Activated CD8-positive, alpha-beta memory T cell treated with anti-CD3 and anti-CD28 coated beads for 48 hours (primary cell): ENCODE measurements around the gene ZNF581.

Experiments used
- DNase-seq, 3 experiments: peaks; one replicate each; pipeline ENCODE4 v3.0.0-alpha.2; 2020; ENCODE audit warnings: low read depth in 2 of 3, low spot score in 2 of 3

The ZNF581 gene

GRCh38 chr19:55611300-55611982 lies 32.0 kb upstream of the ZNF581 start:
- no peak for DNase-seq

DNA sequence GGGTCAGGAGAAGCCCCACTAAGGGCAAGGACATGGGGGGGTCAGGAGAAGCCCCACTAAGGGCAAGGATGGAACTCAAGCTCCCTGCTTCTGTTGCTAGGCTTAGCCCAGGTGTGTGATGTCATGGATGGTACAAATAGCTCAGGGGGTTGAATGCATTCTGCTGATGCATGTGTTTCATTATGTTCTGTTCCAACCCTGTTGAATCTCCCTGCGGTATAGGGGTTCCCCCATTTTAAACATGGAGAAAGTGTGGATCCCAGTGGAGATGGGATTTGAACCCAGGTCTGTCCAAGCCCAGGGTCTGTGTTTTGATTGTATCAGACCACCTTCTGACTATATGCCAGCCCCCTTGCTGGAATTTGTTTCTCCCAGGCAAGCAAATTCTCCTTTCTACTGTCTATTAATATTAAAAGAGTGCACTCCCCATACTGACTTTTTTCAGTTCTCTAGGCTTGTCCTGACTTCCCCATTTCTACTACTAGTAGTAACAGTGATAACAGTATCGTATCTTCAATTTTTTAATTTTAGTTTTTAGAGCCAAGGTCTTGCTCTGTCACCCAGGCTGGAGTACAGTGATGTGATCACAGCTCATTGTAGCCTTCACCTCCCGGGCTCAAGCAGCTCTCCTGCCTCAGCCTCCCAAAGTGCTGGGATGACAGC lies 31.3 kb upstream of the ZNF581 start:
- DNase-seq, result no peak

DNA sequence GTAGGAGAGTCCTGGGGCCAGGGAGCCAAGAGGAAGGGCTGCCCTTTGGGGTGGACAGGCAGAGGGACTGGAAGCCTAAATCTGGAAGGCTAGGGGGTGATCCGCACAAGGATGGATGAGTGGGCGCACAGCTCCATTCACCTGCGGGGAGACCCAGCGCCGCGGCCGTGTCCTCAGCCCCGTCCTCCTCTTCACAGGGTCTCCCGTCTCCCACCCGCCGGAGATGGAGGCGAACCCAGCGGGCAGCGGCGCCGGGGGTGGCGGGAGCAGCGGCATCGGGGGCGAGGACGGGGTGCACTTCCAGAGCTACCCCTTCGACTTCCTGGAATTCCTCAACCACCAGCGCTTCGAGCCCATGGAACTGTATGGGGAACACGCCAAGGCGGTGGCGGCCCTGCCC lies 30.1 kb upstream of the ZNF581 start:
- no peak for DNase-seq

DNA sequence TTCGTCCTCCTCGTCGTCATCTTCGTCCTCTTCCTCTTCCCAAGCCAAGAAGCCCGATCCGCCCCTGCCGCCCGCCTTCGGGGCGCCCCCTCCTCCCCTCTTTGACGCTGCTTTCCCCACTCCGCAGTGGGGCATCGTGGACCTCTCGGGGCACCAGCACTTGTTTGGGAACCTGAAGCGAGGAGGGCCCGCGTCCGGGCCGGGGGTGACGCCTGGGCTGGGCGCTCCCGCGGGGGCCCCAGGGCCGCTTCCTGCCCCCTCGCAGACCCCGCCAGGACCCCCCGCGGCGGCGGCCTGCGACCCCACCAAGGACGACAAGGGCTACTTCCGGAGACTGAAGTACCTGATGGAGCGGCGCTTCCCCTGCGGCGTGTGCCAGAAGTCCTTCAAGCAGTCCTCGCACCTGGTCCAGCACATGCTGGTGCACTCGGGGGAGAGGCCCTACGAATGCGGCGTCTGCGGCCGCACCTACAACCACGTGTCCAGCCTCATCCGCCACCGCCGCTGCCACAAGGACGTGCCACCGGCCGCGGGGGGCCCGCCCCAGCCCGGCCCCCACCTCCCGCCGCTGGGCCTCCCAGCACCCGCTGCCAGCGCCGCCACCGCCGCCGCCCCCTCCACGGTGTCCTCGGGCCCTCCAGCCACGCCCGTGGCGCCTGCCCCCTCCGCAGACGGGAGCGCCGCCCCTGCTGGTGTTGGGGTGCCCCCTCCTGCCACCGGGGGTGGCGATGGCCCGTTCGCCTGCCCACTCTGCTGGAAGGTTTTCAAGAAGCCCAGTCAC lies 29.3 kb upstream of the ZNF581 start:
- no peak for DNase-seq

DNA sequence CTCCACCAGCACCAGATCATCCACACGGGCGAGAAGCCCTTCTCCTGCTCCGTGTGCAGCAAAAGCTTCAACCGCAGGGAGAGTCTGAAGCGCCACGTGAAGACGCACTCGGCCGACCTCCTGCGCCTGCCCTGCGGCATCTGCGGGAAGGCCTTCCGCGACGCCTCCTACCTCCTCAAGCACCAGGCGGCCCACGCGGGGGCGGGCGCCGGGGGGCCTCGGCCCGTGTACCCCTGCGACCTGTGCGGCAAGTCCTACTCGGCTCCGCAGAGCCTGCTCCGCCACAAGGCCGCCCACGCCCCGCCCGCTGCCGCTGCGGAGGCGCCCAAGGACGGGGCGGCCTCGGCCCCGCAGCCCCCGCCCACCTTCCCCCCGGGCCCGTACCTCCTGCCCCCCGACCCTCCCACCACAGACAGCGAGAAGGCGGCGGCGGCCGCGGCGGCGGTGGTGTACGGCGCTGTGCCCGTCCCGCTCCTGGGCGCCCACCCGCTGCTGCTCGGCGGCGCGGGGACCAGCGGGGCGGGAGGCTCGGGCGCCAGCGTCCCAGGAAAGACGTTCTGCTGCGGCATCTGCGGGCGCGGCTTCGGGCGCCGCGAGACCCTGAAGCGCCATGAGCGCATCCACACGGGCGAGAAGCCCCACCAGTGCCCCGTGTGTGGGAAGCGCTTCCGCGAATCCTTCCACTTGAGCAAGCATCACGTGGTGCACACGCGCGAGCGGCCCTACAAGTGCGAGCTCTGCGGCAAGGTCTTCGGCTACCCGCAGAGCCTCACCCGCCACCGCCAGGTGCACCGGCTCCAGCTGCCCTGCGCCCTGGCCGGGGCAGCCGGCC lies 28.5 kb upstream of the ZNF581 start:
- no peak for DNase-seq

- no peak for DNase-seq
Measured at GRCh38 chr19:55615543-55616394, 27.7 kb upstream of the ZNF581 start.

DNA sequence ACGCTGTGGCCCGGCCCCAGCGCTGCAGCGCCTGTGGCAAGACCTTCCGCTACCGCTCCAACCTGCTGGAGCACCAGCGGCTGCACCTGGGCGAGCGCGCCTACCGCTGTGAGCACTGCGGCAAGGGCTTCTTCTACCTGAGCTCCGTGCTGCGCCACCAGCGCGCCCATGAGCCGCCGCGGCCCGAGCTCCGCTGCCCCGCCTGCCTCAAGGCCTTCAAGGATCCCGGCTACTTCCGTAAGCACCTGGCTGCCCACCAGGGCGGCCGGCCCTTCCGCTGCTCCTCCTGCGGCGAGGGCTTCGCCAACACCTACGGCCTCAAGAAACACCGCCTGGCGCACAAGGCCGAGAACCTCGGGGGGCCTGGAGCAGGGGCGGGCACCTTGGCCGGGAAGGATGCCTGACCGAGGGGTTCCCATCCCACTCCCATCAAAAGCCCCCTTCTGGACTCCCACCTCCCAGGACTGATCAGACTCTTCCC lies 27.0 kb upstream of the ZNF581 start:
- DNase-seq, result no peak

DNA sequence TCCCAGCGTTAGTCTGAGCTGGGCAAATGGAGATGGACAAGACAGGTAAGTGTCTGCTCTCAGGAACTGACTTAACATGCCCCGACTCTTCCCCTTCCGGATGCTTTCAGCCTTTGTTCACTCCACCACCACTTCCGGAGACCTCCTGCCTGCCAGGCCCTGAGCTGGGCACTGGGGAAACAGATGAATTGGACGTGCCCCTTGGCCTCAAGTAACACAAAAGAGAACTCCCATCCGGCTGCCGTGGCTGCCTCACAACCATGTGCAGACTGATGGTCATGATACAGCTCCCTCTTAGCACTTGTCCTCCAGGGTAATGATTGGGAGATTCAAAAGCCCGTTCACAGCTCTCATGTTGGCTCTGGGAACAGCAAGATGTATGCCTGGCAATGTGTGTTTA lies 26.0 kb upstream of the ZNF581 start:
- DNase-seq, result no peak

DNA sequence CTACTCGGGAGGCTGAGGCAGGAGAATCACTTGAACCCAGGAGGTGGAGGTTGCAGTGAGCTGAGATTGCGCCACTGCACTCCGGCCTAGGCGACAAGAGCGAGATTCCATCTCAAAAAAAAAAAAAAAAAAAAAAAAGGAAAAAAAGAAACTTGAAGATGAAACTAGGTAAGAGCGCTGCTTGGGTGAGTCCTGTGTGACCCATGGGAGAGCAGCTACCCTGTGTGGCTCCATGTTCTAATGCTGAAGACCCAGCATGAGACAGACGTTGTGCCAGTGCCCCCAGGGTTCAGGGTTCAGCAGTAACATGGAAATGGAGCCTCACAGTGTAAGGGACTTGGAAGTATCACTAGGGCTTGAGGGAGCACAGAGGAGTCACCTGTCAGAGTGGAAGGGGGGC lies 25.0 kb upstream of the ZNF581 start:
- DNase-seq, result no peak

GRCh38 chr19:55619286-55619685 lies 24.2 kb upstream of the ZNF581 start:
- no peak for DNase-seq

DNA sequence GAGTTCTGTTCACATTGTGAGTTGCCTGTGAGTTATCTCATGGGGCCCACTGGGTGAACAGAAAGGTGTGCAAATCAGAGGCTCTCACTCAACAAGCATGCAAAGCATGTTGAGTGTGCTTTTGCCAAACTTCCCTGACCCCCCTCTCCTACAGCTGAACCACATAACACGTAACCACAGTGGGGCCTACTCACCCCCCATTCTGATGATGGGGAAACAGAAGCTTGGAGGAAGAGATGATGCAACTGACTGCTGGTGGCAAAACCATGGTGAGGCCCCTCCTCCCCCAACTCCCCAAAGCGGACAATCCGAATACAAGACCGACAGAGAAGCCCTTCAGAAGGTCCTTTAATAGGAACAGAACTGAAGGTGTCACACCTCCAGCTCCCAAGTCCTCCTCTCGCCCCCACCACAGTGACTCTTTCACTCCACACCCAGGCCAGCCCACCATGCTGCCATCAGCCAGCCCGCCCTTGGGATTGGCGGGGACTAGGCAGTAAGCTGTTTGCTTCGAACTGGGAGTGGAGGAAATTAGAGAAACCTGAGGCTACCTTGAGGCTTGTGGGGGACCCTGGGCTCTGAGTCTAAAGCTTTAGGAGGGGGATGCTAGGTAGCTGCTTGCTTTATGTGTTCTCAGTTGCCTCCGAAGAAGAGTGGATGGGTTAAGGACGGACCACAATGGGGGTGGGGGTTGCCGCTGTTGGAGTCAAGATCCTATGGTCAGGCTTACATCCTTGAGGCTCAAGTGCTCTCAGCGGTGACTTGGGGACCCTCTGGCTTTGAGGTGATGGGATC lies 22.8 kb upstream of the ZNF581 start:
- no peak for DNase-seq

GRCh38 chr19:55621205-55621672 lies 22.2 kb upstream of the ZNF581 start:
- DNase-seq, result no peak

- no peak for DNase-seq
Measured at GRCh38 chr19:55621673-55622231, 21.7 kb upstream of the ZNF581 start.

GRCh38 chr19:55622242-55622969 lies 21.0 kb upstream of the ZNF581 start:
- no peak for DNase-seq

DNA sequence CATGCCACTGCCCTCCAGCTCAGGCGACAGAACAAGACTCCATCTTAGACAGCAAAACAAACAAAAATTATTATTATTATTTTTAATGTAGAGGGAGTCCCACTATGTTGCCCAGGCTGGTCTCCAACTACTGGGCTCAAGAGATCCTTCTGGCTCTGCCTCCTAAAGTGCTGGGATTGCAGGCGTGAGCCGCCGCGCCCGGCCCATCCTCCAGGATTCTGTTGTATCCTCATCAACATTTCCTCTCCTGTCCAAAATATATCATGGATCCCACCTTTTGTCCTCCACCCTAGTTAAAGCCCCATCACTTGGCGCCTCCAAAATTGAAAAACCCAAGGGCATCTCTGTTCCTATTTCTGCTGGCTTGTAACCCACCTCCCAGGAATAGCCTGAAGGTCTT lies 20.3 kb upstream of the ZNF581 start:
- DNase-seq, result no peak

GRCh38 chr19:55623561-55623960 lies 19.9 kb upstream of the ZNF581 start:
- DNase-seq, result no peak

GRCh38 chr19:55624109-55625003 lies 19.1 kb upstream of the ZNF581 start, which contains the start of gene ZNF784:
Gene ZNF784, minus strand, starts transcription at chr19:55624566. Its CDS starts 5 bp downstream, at chr19:55624561.
- DNase-seq, result peak; percentile 80 to 97 (median 96)
